ENCODE results near the gene ANKRD11.

The ANKRD11 gene

GRCh38 chr16:89279666-89280481, 210.5 kb downstream of the ANKRD11 start:
- Histone ChIP-seq H2BK12ac (ENCODE audit: low read length) (no peak overlapping the region), H2BK120ac (ENCODE audit: low read depth, low read length) (no peak overlapping the region), H2BK15ac (ENCODE audit: low read length) (no peak overlapping the region), H3K14ac (ENCODE audit: low read length) (no peak overlapping the region), H2BK5ac (ENCODE audit: low read length) (no peak overlapping the region), H3K4me3 (ENCODE audit: low read length in 2 of 2) (no peak overlapping the region), H3K18ac (ENCODE audit: low read length) (no peak overlapping the region), H3K79me1 (ENCODE audit: low read depth, low read length) (peaks cover 24% of the 10 kb centered on the region), H4K8ac (ENCODE audit: low read depth, low read length) (no peak overlapping the region), H3K4me1 (ENCODE audit: control insufficient read depth in 2 of 2, insufficient read depth in 1 of 2, low read depth in 1 of 2, low read length in 2 of 2) (peaks cover 0 to 2% of the 10 kb centered on the region in 2 donors), H2AK5ac (ENCODE audit: low read depth, low read length) (no peak overlapping the region), H3K9me3 (replicated peaks in 1 of 2; ENCODE audit: control insufficient read depth in 2 of 2, insufficient read depth in 1 of 2, low read depth in 1 of 2, low read length in 2 of 2) (no peaks in the 10 kb centered on the region), H3K27me3 (ENCODE audit: control insufficient read depth in 3 of 3, insufficient read depth in 3 of 3, low read depth in 1 of 3, low read length in 3 of 3) (no peaks in the 10 kb centered on the region), H4K91ac (ENCODE audit: low read depth, low read length, poor library complexity) (no peak overlapping the region), H3K23ac (ENCODE audit: low read depth, low read length, poor library complexity) (no peak overlapping the region), H3K4me2 (ENCODE audit: insufficient read depth, low read length, poor library complexity, severe bottlenecking) (no peak overlapping the region), H3K9ac (ENCODE audit: low read depth, low read length, poor library complexity) (no peak overlapping the region), H3K27ac (replicated peaks; ENCODE audit: low read length) (no peak overlapping the region), H2AFZ (ENCODE audit: low read length) (no peak overlapping the region), H3K4ac (ENCODE audit: low read length) (no peak overlapping the region), H3K36me3 (replicated peaks in 1 of 2; ENCODE audit: control insufficient read depth in 2 of 2, insufficient read depth in 2 of 2, low read length in 2 of 2) (peaks cover 64 to 92% of the 10 kb centered on the region in 2 donors)
- no peak for DNase-seq (ENCODE audit: low spot score)
- no CpG with 5 or more reads among the region's 65 CpGs for WGBS, 2 donors (ENCODE audit: extremely low coverage in 2 of 2, insufficient read length in 2 of 2, insufficient replicate concordance in 1 of 2)

DNA sequence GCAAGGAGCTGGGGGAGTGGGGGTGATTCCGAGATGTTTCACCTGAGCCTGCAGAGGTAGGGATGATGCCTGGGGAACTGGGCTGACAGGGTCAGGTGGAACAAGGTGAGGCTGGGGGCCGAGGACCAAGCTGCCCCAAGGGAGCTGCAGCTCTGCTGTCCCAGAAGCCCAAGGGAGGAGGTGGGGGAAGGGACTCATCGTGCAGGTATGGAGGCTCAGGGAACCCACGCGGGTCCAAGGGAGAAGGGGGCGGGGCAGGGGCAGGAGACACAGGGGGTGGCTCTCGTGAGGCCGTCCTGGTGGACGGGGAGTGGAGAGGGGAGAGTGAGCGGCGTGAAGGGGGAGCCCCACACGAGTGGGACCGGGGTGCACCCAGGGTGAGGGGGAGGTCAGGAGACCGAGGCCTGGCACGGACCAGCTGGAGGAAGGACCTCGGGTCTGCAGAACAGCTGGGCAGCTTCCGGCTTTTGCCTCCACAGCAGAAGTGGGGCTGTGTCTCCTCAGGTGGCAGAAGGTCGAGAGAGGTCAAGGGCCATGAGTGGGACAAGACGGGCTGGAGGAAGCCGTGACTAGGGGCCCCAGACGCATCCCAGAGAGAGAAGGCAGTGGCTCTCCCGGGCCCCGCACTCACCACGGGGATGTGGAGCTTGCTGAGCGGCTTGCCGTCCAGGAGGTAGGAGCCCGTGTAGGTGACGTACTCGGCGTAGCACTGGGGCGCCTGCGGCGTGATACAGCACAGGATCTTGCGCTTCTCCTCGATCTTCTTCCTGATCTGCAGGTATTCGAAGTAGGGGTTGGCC, 211.7 kb downstream of the ANKRD11 start:
- H2BK12ac ChIP-seq (ENCODE audit: low read length), result no peak overlapping the region
- H3K4me2 ChIP-seq (ENCODE audit: insufficient read depth, low read length, poor library complexity, severe bottlenecking), result no peak overlapping the region
- no peaks in the 10 kb centered on the region for H3K9me3 ChIP-seq (replicated peaks in 1 of 2; ENCODE audit: control insufficient read depth in 2 of 2, insufficient read depth in 1 of 2, low read depth in 1 of 2, low read length in 2 of 2)
- H3K79me1 ChIP-seq (ENCODE audit: low read depth, low read length), result peaks cover 25% of the 10 kb centered on the region
- H3K27ac ChIP-seq (replicated peaks; ENCODE audit: low read length), result no peak overlapping the region
- H2BK5ac ChIP-seq (ENCODE audit: low read length), result no peak overlapping the region
- no peak overlapping the region for H3K4me3 ChIP-seq (ENCODE audit: low read length in 2 of 2)
- no peak overlapping the region for H3K9ac ChIP-seq (ENCODE audit: low read depth, low read length, poor library complexity)
- WGBS, 2 donors (ENCODE audit: extremely low coverage in 2 of 2, insufficient read length in 2 of 2, insufficient replicate concordance in 1 of 2), result no CpG with 5 or more reads among the region's 36 CpGs
- H3K4me1 ChIP-seq (ENCODE audit: control insufficient read depth in 2 of 2, insufficient read depth in 1 of 2, low read depth in 1 of 2, low read length in 2 of 2), result peaks cover 0 to 2% of the 10 kb centered on the region in 2 donors
- H3K27me3 ChIP-seq (ENCODE audit: control insufficient read depth in 3 of 3, insufficient read depth in 3 of 3, low read depth in 1 of 3, low read length in 3 of 3), result no peaks in the 10 kb centered on the region
- H3K18ac ChIP-seq (ENCODE audit: low read length), result no peak overlapping the region
- peaks cover 67 to 92% of the 10 kb centered on the region in 2 donors for H3K36me3 ChIP-seq (replicated peaks in 1 of 2; ENCODE audit: control insufficient read depth in 2 of 2, insufficient read depth in 2 of 2, low read length in 2 of 2)
- DNase-seq (ENCODE audit: low spot score), result no peak
- no peak overlapping the region for H4K8ac ChIP-seq (ENCODE audit: low read depth, low read length)
- H3K23ac ChIP-seq (ENCODE audit: low read depth, low read length, poor library complexity), result peak overlapping the region; percentile 85
- H2AFZ ChIP-seq (ENCODE audit: low read length), result no peak overlapping the region
- H2BK15ac ChIP-seq (ENCODE audit: low read length), result no peak overlapping the region
- no peak overlapping the region for H4K91ac ChIP-seq (ENCODE audit: low read depth, low read length, poor library complexity)
- no peak overlapping the region for H2AK5ac ChIP-seq (ENCODE audit: low read depth, low read length)
- no peak overlapping the region for H3K4ac ChIP-seq (ENCODE audit: low read length)
- no peak overlapping the region for H2BK120ac ChIP-seq (ENCODE audit: low read depth, low read length)
- no peak overlapping the region for H3K14ac ChIP-seq (ENCODE audit: low read length)

DNA sequence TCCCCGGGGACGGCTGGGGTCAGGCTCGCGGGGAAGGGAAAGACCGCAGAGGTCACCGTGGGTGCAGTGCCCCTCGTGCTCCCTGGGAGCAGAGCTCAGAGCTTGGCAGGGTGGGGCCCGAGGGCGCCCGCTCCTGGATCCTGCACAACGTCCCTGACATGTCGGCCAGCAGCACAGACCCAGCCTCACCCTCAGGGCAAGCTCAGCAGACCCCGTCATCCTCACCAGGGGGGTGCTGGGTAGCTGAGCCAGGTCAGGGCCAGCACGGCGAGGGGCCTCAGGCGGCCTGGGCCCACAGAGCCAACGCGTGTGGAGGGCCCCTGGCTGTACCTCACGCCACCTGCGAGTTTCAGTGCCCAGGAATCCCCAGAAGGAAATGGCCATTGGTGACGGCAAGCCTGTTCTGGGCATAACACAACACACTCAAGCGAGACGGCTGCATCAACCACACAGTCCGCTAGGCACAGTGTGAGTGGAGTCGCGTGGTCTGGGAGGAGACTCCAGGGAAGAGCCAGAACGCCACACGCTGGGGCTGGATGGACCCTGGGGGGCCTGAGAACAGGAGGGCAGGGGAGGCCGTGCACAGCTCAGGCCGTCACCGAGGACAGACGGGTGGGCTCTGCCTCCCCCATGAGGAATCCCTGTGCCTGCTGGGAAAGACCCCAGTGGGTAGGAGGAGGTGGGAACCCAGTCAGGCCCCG, 212.6 kb downstream of the ANKRD11 start:
- H3K4me3 ChIP-seq (ENCODE audit: low read length in 2 of 2), result no peak overlapping the region
- H3K4me1 ChIP-seq (ENCODE audit: control insufficient read depth in 2 of 2, insufficient read depth in 1 of 2, low read depth in 1 of 2, low read length in 2 of 2), result no peaks in the 10 kb centered on the region
- no peak overlapping the region for H2BK120ac ChIP-seq (ENCODE audit: low read depth, low read length)
- no peak overlapping the region for H2AFZ ChIP-seq (ENCODE audit: low read length)
- H3K27me3 ChIP-seq (ENCODE audit: control insufficient read depth in 3 of 3, insufficient read depth in 3 of 3, low read depth in 1 of 3, low read length in 3 of 3), result no peaks in the 10 kb centered on the region
- no peak overlapping the region for H2AK5ac ChIP-seq (ENCODE audit: low read depth, low read length)
- peaks cover 26% of the 10 kb centered on the region for H3K79me1 ChIP-seq (ENCODE audit: low read depth, low read length)
- H3K23ac ChIP-seq (ENCODE audit: low read depth, low read length, poor library complexity), result peak overlapping the region; percentile 85
- H3K18ac ChIP-seq (ENCODE audit: low read length), result peak overlapping the region; percentile 48
- peak overlapping the region; percentile 2 for H3K4me2 ChIP-seq (ENCODE audit: insufficient read depth, low read length, poor library complexity, severe bottlenecking)
- WGBS, 2 donors (ENCODE audit: extremely low coverage in 2 of 2, insufficient read length in 2 of 2, insufficient replicate concordance in 1 of 2), result no CpG with 5 or more reads among the region's 33 CpGs
- H3K9me3 ChIP-seq (replicated peaks in 1 of 2; ENCODE audit: control insufficient read depth in 2 of 2, insufficient read depth in 1 of 2, low read depth in 1 of 2, low read length in 2 of 2), result no peaks in the 10 kb centered on the region
- H2BK12ac ChIP-seq (ENCODE audit: low read length), result peak overlapping the region; percentile 73
- H3K9ac ChIP-seq (ENCODE audit: low read depth, low read length, poor library complexity), result peak overlapping the region; percentile 38
- H3K4ac ChIP-seq (ENCODE audit: low read length), result no peak overlapping the region
- DNase-seq (ENCODE audit: low spot score), result no peak
- H2BK5ac ChIP-seq (ENCODE audit: low read length), result no peak overlapping the region
- peaks cover 67 to 92% of the 10 kb centered on the region in 2 donors for H3K36me3 ChIP-seq (replicated peaks in 1 of 2; ENCODE audit: control insufficient read depth in 2 of 2, insufficient read depth in 2 of 2, low read length in 2 of 2)
- peak overlapping the region; percentile 94 for H3K14ac ChIP-seq (ENCODE audit: low read length)
- no peak overlapping the region for H3K27ac ChIP-seq (replicated peaks; ENCODE audit: low read length)
- peak overlapping the region; percentile 64 for H4K91ac ChIP-seq (ENCODE audit: low read depth, low read length, poor library complexity)
- no peak overlapping the region for H2BK15ac ChIP-seq (ENCODE audit: low read length)
- no peak overlapping the region for H4K8ac ChIP-seq (ENCODE audit: low read depth, low read length)
